ENCODE results near the gene PARD3.

DNA sequence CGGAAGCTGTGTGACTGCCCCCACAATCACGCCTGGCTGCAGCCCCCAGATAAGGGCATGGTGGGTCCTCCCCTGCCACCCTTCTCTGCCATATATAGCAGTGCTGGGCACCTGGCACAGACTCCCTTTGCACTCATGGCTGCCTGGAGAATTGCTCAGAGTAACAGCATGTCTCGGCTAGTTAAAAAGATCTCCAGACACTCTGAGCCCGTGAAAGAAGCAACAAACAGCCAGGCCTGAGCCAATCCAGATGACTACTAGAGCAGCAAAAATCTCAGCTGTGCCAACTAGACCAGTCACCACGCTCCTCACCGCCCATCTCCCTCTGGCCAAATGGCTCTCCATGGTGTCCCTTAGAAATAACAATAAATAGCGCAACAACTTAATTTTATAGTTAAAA is 71.3 kb downstream of the PARD3 start:
- TF ChIP-seq, protein P1, sequence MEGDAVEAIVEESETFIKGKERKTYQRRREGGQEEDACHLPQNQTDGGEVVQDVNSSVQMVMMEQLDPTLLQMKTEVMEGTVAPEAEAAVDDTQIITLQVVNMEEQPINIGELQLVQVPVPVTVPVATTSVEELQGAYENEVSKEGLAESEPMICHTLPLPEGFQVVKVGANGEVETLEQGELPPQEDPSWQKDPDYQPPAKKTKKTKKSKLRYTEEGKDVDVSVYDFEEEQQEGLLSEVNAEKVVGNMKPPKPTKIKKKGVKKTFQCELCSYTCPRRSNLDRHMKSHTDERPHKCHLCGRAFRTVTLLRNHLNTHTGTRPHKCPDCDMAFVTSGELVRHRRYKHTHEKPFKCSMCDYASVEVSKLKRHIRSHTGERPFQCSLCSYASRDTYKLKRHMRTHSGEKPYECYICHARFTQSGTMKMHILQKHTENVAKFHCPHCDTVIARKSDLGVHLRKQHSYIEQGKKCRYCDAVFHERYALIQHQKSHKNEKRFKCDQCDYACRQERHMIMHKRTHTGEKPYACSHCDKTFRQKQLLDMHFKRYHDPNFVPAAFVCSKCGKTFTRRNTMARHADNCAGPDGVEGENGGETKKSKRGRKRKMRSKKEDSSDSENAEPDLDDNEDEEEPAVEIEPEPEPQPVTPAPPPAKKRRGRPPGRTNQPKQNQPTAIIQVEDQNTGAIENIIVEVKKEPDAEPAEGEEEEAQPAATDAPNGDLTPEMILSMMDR (IDR thresholded peaks at IDR 0.05; ENCODE audit: poor library complexity), result no peak
- TF ChIP-seq EZH2phosphoT487 (IDR thresholded peaks at IDR 0.05; ENCODE audit: low read depth, severe bottlenecking, unreplicated experiment), result no peak
- TF ChIP-seq EZH2 (IDR thresholded peaks at IDR 0.05; ENCODE audit: borderline replicate concordance), result no peak
